ENCODE results near the gene KCNE2.
"Not testable (repeated sequence)": the region's sequence is repeated elsewhere in the genome, so short reads cannot be mapped to it uniquely, and the experiment has no call there.

KCNE2 gene

DNA sequence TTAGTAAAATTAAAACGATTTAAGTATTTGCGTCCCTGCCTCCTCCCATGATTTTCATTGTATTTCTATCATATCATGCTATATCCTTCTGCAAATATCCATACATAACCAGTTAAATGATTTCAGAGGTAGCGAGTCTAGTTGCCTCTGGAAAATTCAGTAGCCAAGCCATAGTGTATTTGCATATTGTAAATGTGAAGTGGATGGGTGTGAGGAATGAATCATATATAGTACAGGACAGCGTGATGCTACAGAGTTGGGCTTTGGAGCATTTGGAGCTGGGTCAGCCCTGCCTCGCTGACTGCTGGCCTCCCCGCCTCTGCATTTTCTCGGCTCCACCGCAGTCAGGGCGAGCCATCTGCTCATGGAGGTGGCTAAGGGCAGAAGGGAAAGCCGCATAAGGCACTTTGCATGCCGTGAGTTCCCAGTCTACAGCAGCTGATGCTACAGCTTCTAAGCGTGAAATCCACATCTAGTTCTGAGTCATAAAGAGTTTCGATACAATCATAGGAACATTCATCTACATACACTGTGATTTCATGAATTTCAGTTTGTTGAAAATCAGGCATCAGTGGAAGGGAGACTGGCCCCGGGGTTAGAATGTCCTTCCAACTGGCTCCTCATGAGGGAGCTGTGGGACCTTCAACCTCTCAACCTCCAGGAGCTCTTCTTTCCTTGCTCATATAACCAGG is 20.1 kb downstream of the KCNE2 start:
- not testable (repeated sequence) for DNase-seq (ENCODE audit: extremely low read depth, low read depth)

- DNase-seq (ENCODE audit: extremely low read depth, low read depth) = not testable (repeated sequence)
Measured at GRCh38 chr21:34400522-34400921, 36.7 kb downstream of the KCNE2 start.

GRCh38 chr21:34404742-34405141 is 40.9 kb downstream of the KCNE2 start:
- DNase-seq (ENCODE audit: extremely low read depth, low read depth) = not testable (repeated sequence)

- DNase-seq (ENCODE audit: extremely low read depth, low read depth) = not testable (repeated sequence)
Measured at GRCh38 chr21:34405686-34406085, 41.9 kb downstream of the KCNE2 start.

GRCh38 chr21:34406102-34406501 is 42.3 kb downstream of the KCNE2 start:
- not testable (repeated sequence) for DNase-seq (ENCODE audit: extremely low read depth, low read depth)

- DNase-seq (ENCODE audit: extremely low read depth, low read depth) = not testable (repeated sequence)
Measured at GRCh38 chr21:34406676-34407075, 42.9 kb downstream of the KCNE2 start.

- not testable (repeated sequence) for DNase-seq (ENCODE audit: extremely low read depth, low read depth)
Measured at GRCh38 chr21:34407294-34407693, 43.5 kb downstream of the KCNE2 start.

GRCh38 chr21:34417448-34418077 is 53.8 kb downstream of the KCNE2 start:
- not testable (repeated sequence) for DNase-seq (ENCODE audit: extremely low read depth, low read depth)

All from AG09319 (cell line).